ENCODE results near the gene ZNRF3.

The ZNRF3 gene

DNA sequence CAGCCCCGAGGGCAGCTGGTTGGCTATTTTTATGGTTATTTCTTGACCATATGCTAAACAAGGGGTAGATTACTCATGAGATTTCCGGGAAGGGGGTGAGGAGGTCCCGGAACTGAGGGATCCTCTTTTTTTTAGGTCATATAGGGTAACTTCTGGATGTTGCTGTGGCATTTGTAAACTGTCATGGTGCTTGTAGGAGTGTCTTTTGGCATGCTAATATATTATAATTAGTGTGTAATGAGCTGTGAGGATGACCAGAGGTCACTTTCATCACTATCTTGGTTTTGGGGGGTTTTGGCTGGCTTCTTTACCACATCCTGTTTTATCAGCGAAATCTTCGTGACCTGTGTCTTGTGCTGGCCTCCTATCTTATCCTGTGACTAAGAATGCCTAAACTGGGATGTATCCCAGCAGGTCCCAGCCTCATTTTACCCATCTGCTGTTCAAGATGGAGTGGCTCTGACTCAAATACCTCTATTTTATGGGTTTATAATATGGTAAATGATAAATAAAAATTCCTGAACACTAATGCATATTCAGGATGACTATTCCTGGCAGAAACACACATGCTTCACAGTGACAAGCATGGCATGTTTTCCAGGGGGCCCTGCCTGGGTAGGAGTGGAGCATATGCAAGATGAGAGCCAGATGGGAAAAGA lies 200.7 kb downstream of the ZNRF3 start:
- Histone ChIP-seq H3K4me2 (ENCODE audit: low read depth, low read length, poor library complexity, severe bottlenecking) (no peak overlapping the region), H3K27me3 (ENCODE audit: low read length) (no peaks in the 10 kb centered on the region), H3K79me2 (ENCODE audit: insufficient read depth, low read length) (no peaks in the 10 kb centered on the region), H3K9me2 (replicated peaks; ENCODE audit: insufficient read depth, low read length) (no peaks in the 10 kb centered on the region), H3K9ac (ENCODE audit: low read length) (no peak overlapping the region), H3F3A (ENCODE audit: insufficient read depth) (no peaks in the 10 kb centered on the region), H3K27ac (ENCODE audit: low read depth, low read length) (no peak overlapping the region), H3K4me3 (ENCODE audit: insufficient read depth, low read length, poor library complexity, severe bottlenecking) (no peak overlapping the region), H4K20me1 (ENCODE audit: low read depth, low read length) (no peaks in the 10 kb centered on the region), H3K36me3 (ENCODE audit: low read length) (no peaks in the 10 kb centered on the region), H2AFZ (ENCODE audit: low read depth, low read length, severe bottlenecking) (no peak overlapping the region), H3K9me3 (ENCODE audit: insufficient read depth, low read length) (no peaks in the 10 kb centered on the region)
- no peak for TF ChIP-seq EZH2phosphoT487 (conservative IDR thresholded peaks at IDR 0.05; ENCODE audit: low read length)
- TF ChIP-seq, protein P1, sequence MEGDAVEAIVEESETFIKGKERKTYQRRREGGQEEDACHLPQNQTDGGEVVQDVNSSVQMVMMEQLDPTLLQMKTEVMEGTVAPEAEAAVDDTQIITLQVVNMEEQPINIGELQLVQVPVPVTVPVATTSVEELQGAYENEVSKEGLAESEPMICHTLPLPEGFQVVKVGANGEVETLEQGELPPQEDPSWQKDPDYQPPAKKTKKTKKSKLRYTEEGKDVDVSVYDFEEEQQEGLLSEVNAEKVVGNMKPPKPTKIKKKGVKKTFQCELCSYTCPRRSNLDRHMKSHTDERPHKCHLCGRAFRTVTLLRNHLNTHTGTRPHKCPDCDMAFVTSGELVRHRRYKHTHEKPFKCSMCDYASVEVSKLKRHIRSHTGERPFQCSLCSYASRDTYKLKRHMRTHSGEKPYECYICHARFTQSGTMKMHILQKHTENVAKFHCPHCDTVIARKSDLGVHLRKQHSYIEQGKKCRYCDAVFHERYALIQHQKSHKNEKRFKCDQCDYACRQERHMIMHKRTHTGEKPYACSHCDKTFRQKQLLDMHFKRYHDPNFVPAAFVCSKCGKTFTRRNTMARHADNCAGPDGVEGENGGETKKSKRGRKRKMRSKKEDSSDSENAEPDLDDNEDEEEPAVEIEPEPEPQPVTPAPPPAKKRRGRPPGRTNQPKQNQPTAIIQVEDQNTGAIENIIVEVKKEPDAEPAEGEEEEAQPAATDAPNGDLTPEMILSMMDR (IDR thresholded peaks at IDR 0.05; ENCODE audit: insufficient read depth, low read length, poor library complexity, severe bottlenecking) = no peak

DNA sequence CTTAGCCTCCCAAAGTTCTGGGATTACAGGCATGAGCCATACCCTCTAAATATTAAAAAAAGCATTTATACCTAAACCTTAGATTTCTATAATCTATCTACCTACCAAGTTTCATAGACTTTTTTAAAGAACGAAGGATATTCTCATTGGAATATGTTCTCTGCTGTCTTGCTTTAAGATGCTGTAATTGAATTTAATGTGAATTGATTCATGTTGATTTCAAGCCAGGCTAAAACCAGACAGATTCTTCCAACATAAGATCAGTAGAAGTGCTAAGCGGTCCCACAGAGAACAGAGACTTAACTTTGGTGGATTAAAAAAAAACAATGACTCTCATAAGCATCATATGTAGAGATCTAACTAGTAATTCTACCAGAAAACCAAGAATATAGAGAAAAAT lies 203.6 kb downstream of the ZNRF3 start:
- no peak overlapping the region for H2AFZ ChIP-seq (ENCODE audit: low read depth, low read length, severe bottlenecking)
- H3K27me3 ChIP-seq (ENCODE audit: low read length) = no peaks in the 10 kb centered on the region
- H3K27ac ChIP-seq (ENCODE audit: low read depth, low read length) = no peak overlapping the region
- H3K4me3 ChIP-seq (ENCODE audit: insufficient read depth, low read length, poor library complexity, severe bottlenecking) = no peak overlapping the region
- no peaks in the 10 kb centered on the region for H4K20me1 ChIP-seq (ENCODE audit: low read depth, low read length)
- H3F3A ChIP-seq (ENCODE audit: insufficient read depth) = no peaks in the 10 kb centered on the region
- H3K79me2 ChIP-seq (ENCODE audit: insufficient read depth, low read length) = no peaks in the 10 kb centered on the region
- H3K36me3 ChIP-seq (ENCODE audit: low read length) = no peaks in the 10 kb centered on the region
- no peak for TF ChIP-seq EZH2phosphoT487 (conservative IDR thresholded peaks at IDR 0.05; ENCODE audit: low read length)
- TF ChIP-seq, protein P1 (IDR thresholded peaks at IDR 0.05; ENCODE audit: insufficient read depth, low read length, poor library complexity, severe bottlenecking) = no peak
- H3K4me2 ChIP-seq (ENCODE audit: low read depth, low read length, poor library complexity, severe bottlenecking) = no peak overlapping the region
- H3K9me2 ChIP-seq (replicated peaks; ENCODE audit: insufficient read depth, low read length) = no peaks in the 10 kb centered on the region
- no peak overlapping the region for H3K9ac ChIP-seq (ENCODE audit: low read length)
- H3K9me3 ChIP-seq (ENCODE audit: insufficient read depth, low read length) = no peaks in the 10 kb centered on the region

DNA sequence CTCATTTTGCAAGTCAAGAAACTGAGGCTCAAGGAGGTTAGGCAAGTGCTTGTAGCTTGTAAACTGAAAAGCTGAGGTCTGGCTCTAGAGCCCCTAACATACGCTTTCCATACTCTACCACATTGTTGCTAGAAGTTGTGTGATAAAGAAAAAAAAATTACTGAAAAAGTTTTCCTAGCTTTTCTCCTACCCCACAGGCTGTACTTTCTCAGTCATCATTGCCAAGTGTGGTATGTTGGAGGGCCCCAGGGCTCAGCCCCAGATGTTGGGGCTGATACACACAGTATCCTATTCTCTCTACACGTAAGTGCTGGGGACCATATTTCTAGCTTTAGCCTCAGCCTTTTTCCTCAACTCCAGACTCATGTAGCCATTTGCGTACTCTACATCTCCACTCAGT lies 205.4 kb downstream of the ZNRF3 start:
- H3K4me2 ChIP-seq (ENCODE audit: low read depth, low read length, poor library complexity, severe bottlenecking) = no peak overlapping the region
- no peaks in the 10 kb centered on the region for H3F3A ChIP-seq (ENCODE audit: insufficient read depth)
- no peak overlapping the region for H2AFZ ChIP-seq (ENCODE audit: low read depth, low read length, severe bottlenecking)
- TF ChIP-seq, protein P1 (IDR thresholded peaks at IDR 0.05; ENCODE audit: insufficient read depth, low read length, poor library complexity, severe bottlenecking) = no peak
- TF ChIP-seq EZH2phosphoT487 (conservative IDR thresholded peaks at IDR 0.05; ENCODE audit: low read length) = no peak
- H4K20me1 ChIP-seq (ENCODE audit: low read depth, low read length) = no peaks in the 10 kb centered on the region
- no peaks in the 10 kb centered on the region for H3K9me3 ChIP-seq (ENCODE audit: insufficient read depth, low read length)
- H3K79me2 ChIP-seq (ENCODE audit: insufficient read depth, low read length) = no peaks in the 10 kb centered on the region
- no peak overlapping the region for H3K27ac ChIP-seq (ENCODE audit: low read depth, low read length)
- no peaks in the 10 kb centered on the region for H3K36me3 ChIP-seq (ENCODE audit: low read length)
- H3K9me2 ChIP-seq (replicated peaks; ENCODE audit: insufficient read depth, low read length) = no peaks in the 10 kb centered on the region
- H3K9ac ChIP-seq (ENCODE audit: low read length) = no peak overlapping the region
- no peak overlapping the region for H3K4me3 ChIP-seq (ENCODE audit: insufficient read depth, low read length, poor library complexity, severe bottlenecking)
- no peaks in the 10 kb centered on the region for H3K27me3 ChIP-seq (ENCODE audit: low read length)

Measured in SU-DHL-6 (cell line).